GM19372 (cell line): ENCODE measurements around the gene CHST15.

Experiments
- ATAC-seq: cut with Tn5 transposase; IDR thresholded peaks from one replicate; pipeline ENCODE4 v1.9.1; 2021; ENCODE audit warnings: mild to moderate bottlenecking, low read depth, moderate library complexity; ENCODE audit not compliant: unreplicated experiment

CHST15 gene

DNA sequence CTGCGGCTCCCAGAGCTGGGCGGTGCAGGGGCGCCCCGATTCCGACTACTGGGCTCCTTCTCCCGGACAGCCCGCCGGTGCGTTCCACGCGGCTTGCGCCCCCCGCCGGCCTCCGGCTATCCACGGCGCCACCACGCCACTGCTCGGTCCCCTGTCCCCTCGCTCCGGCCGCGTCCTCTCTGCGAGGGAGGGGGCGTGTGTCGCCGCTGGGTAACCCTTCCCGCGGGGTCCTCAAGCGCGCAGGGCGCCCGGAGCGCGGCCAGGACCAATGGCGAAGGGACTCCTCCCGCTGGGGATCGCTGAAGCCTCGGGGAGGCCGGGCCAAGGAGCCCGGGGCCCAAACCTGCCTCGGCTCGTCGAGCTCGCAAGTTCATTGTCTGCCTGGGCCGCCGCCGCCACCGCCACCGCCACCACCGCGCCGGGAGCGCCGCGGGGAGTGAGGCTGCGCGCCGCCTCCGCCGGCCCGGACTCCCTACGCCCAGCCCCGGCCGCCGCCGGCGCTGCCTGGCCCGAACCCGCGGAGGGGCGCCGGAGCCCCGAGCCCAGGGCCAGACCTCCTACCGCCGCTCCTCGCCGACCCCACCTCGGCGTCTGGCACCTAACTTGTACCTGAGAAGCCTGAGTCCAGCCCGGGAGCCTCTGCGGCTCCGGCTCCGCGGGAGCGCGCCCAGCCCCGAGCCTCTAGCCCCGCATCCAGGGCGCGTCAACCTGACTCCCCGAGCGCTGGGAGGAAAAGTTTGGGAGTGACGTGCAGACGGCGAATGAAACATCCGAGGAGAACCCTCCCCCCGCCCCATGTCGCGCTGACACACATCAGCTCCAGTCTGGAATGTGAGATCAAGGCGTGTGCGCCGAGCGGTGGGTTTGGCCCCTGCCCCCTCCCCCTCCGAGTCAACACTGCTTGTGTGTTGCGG is at the start of gene CHST15:
Gene CHST15, minus strand, starts transcription at position 739 of the 914 bp plus-strand sequence. CDS start 47,386 bp downstream, outside the sequence.
- ATAC-seq, result peak; percentile 41

DNA sequence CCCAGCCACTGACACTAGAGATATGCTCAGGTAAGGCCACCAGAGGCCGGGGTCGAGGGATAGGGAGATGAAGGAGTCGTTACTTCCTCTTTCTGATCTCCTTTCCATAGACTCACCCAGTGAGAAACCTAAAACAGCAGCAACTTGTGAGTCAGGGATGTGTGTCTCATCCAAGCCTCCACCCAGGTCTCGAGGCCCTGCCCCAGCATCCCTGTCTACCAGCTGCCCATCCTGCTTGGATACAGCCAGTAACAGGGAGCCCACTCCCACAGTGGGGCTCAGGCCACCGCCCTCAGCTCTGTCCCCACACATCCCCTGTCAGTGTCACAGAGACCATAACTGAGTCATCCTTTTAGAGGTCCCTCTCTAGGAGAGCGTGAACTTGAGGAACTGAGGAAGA is 49.6 kb upstream of the CHST15 start:
- ATAC-seq, result no peak

GRCh38 chr10:124142006-124142739 is 48.8 kb upstream of the CHST15 start:
- ATAC-seq, result no peak

DNA sequence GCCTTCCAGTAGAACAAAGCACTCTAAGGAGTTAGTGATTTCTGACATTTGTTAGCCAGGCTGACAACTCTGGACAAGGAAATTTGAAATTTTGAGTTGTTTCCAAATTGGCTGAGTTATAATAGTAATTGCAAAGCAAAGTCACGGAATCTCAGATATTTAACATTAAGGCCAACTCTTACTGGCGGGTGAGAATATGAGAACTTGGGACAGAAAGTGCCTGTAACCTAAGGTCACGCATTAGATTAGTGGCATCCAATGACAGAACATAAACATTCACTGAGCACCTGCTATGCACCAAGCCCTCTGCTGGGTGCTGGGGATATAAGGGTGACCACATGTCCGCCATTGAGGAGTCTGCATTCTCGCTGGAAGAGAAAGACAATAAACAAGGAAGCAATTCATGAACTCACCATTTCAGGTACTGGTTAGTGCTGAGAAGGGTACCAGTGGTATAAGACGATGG is 45.5 kb upstream of the CHST15 start:
- ATAC-seq, result no peak

GRCh38 chr10:124138195-124138882 is 44.9 kb upstream of the CHST15 start:
- no peak for ATAC-seq

DNA sequence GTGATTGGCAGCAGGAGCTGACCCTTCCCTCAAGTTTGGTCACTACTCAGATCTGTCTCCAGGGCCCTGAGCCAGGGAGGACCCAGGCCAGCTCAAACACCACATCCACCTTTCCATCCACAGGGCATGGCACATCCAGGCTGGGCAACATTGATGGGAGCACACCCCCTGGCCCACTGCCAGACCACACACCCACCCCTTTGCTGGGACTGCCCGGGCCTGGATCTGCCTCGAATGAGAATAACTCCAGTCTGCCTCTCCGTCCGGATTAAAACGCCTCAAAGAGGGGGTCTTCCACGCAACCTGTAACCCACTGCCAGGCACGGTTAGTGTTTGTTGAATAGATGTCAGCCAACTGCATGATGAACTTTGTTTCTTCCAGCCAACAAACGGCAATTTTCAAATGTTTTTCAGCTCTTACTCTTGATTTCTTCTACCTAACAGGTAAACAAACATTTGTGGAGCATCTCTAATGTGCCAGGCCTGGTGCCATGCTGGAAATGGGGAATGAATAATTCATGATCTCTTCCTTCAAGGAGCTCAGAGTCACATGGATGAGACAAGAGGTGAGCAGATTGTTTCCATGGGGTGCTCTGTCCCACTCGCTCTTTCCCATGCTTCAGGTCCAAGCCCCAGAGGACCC is 41.0 kb upstream of the CHST15 start:
- no peak for ATAC-seq

DNA sequence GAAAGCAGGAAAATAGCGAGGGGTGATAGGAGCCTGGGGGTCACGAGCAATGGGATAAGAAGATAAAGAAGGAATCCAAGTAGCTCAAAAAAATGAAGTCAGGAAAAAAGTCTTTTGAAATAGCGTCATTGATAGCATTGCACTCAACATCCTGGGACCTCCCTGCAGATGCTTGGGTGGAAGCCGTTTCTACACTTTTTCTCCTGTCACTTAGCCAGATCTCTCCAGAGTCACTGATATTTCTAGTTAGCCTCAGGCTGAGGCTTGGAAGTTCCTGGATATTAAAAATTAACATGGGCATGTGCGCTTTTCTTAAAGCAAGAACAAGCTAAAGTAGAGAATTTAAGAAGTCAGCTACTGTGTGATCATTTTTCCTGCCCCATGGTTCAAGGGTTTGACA is 39.5 kb upstream of the CHST15 start:
- no peak for ATAC-seq

- no peak for ATAC-seq
Measured at GRCh38 chr10:124132306-124132705, 38.9 kb upstream of the CHST15 start.

GRCh38 chr10:124131172-124131571 is 37.8 kb upstream of the CHST15 start:
- no peak for ATAC-seq

GRCh38 chr10:124130198-124130900 is 37.0 kb upstream of the CHST15 start:
- no peak for ATAC-seq

GRCh38 chr10:124129471-124129870 is 36.1 kb upstream of the CHST15 start:
- no peak for ATAC-seq

GRCh38 chr10:124128811-124129145 is 35.4 kb upstream of the CHST15 start:
- ATAC-seq, result no peak

- ATAC-seq, result no peak
Measured at GRCh38 chr10:124127965-124128810, 34.8 kb upstream of the CHST15 start.

DNA sequence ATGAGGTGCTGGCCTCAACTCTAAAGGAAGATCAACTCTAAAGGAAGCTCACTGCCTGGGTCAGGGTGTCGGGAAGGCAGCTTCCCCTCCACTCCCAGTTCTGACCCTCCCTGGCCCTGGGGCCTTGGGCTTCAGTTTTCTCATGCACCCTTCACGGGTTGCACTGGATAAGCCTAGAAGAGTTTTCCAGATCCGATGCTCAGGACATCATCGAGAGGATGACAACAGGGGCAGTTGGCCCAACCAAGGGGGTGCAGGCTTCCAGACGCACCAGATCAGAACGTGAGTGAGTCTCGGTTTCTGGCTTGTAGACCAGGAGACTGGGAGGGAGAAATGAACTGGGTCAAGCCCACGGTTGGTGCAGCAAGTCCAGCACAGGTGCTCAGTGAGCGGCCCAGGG is 34.2 kb upstream of the CHST15 start:
- ATAC-seq, result no peak

DNA sequence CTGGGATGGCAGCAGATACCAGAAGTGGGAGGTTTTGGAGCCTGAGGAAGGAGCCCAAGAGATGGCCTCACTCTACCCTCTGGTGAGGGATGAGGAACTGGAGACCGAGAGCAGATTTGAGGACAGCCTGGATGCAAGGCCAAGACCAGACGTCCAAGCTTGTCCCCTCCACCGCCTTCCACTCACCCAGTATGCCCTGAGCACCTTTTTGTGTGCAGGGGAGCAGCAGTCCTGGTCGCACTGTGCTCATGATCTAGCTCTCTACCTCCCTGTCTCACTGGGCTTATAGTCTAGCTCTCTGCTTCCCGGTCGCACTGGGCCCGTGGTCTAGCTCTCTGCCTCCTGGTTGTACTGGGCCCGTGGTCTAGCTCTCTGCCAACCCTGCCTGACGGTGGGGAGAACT is 33.6 kb upstream of the CHST15 start:
- no peak for ATAC-seq

DNA sequence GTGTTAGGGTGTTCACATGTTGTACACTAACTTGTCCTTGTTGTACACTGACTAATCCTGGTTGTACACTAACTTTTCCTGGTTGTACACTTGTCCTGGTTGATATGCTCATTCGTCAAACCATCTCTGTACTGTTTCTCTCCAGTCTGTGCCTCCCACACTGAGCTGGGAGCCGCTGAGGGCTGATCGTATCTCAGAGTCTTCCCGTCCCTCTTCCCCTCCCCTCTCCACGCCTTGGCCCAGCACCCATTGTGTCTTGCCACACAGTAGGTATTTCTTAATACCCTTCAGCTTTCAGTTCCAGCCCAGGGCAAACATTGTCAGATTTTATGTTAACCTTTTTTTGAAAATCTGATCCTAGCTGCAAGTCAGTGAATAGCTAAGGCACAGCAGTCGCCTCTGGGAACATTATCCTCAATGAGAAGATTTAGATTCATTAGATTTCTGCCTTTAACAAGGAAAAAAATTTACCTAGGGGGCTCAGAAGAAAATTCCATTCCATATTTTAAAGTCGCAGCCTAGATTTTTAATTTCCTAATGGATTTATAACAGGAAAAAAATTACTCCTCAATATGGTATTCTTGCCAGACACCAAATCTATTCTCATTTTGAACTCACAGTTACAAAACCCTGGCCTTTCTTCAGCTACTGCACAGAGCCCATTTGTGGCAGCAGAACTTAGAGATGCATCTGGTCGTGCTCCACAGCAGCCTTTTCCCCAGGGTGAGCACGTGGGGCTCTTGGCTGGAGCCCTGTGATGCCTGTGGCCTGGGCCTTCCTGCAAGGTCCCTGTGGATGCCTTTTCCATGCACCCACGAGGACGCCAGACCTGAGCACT is 33.0 kb upstream of the CHST15 start:
- ATAC-seq, result no peak

- ATAC-seq, result no peak
Measured at GRCh38 chr10:124125305-124126116, 32.1 kb upstream of the CHST15 start.
